Activated CD8-positive, alpha-beta memory T cell treated with anti-CD3 and anti-CD28 coated beads for 36 hours (primary cell): ENCODE results near the gene KCNMA1. TPM values are rescaled to one million over a fixed set of nuclear protein-coding genes. Genes with fewer than 3 reads are reported as not detected.

Source experiments
- CTCF ChIA-PET: fragments of 350-600 bp; sonication (Branson Sonifier 250); formaldehyde crosslinking; loops from one replicate; lab custom pipeline; 2021; ENCODE audit warnings: antibody characterized with exemption; lab: Charles Lee
- POLR2A ChIA-PET: fragments of 350-600 bp; sonication (Branson Sonifier 250); formaldehyde crosslinking; loops from one replicate; lab custom pipeline; 2021; ENCODE audit warnings: antibody characterized with exemption; lab: Charles Lee
- total RNA-seq, 2 experiments: library from RNA; stranded (reverse); gene quantifications; one replicate each; pipeline ENCODE4 v1.2.3, GENCODE V29; 2021

The KCNMA1 gene
- total RNA-seq, 2 experiments from 2014 or later = not detected

DNA sequence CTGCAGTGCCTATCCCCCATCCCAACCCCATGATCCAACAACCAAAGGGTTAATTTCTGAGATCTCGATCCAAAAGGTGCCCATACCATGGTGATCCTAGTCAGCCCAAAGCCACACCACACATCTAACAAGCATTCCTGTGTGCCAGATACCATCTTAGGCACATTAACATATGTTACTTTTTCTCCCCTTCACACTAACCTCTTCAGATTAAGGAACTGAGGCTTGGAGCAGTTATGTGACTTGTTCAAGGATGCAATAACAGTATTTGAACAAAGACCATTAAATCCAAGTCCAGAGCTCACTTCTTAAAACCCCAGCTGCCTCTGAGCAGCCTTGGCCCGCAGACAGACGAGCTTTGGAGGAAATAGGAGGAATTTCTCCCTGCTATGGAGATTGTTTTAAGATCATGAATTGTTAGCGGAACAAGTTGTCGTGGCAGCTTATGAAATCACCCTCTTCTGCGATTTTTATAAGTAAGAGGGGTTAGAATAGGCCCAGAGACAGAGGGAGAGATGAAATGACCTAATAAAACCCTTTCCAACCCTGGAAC lies 327.2 kb downstream of the KCNMA1 start:
- POLR2A ChIA-PET = no interaction called here
- CTCF ChIA-PET = no interaction called here

DNA sequence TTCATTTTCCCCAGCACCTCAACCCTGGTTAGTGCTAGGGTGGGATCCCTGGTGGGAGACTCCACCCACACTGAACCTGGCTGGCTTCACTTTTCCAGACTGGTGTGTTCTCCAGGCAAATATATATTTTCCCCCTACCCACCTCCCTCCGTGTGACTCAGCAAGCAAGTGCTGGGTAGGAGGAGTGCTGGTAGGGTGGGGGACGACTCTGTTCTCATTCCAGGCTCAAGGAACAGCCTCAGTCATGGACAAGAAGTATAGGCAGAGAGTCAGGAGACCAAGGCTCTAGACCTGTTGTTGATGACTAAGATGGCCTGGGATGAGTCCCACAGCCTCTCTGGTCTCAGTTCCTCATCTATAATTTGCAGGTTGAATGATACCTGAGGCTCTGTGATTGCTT lies 328.1 kb downstream of the KCNMA1 start:
- ChIA-PET CTCF (no interaction called here), POLR2A (no interaction called here)

DNA sequence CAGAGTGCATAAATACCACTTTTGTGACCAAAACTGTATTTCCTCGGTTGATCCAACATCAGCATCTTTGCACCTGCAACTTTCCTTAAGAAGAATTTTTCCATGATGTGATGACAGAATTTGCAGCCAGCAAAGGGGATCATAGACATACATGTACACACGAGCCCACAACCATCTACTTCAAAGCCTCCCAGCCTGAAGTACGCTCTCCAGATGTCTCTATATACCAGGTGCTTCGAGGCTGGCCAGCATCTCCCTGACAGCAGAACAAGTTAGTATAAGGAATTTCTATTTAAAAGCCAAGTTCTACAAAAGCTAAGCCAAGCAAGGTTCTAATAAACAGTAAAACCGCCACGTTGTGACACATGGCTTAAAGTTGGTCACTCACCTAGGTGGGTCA lies 328.5 kb downstream of the KCNMA1 start:
- POLR2A ChIA-PET = no interaction called here
- CTCF ChIA-PET = no interaction called here

- ChIA-PET POLR2A (no interaction called here), CTCF (no interaction called here)
Measured at GRCh38 chr10:77308084-77308732, 329.4 kb downstream of the KCNMA1 start.

GRCh38 chr10:77306666-77307065 lies 330.9 kb downstream of the KCNMA1 start:
- CTCF ChIA-PET = no interaction called here
- POLR2A ChIA-PET = no interaction called here

DNA sequence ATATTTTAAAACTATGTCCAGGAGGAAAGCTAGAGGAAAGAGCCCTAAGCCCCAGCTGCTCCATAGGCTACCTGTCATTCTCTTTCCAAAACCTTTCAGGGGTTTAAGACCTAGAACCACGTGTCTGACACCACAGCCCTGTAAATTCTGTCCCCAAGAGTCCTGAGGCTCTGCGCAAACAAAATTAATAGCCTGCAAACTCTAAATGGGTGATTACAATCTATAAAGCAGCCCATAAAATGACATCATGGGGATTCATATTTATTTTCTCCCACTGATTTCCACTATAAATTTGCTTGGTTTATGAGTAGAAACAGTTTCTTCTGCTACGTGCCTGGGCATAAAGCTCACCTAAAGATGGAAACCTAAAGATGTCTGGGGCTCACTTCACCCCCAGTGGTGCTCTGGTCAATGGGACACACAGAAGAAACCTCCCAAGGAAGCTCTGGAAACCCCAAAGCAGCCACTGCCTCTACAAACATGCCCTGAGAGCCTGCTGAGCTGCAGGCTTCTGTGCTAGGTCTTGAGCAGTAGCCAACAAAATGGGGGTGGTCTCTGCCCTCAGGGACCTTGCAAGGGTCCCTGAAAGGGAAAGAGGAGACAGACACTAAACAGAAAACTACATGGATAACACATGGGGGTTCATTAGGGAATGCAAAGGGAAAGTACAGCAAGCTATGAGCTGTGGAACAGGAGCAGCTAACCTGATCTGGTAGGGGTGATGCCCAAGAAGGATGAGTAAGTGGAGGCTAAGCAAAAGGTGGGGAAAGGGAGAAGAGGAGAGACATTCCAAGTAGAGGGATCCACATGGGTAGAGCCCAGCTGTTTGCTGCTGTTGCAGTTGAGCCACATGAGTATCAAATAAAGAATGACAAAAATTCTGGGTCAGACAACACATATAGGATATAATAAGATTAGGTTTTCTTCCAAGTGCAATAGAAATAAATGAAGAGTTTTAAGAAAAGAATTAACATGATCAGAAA lies 331.7 kb downstream of the KCNMA1 start:
- POLR2A ChIA-PET = no interaction called here

GRCh38 chr10:77304192-77304591 lies 333.4 kb downstream of the KCNMA1 start:
- CTCF ChIA-PET = no interaction called here
- POLR2A ChIA-PET = no interaction called here

More for the DNA sequence above, 331.7 kb downstream of the KCNMA1 start:
- CTCF ChIA-PET = no interaction called here

- POLR2A ChIA-PET = no interaction called here
- CTCF ChIA-PET = no interaction called here
Measured at GRCh38 chr10:77301305-77301730, 336.3 kb downstream of the KCNMA1 start.

GRCh38 chr10:77300682-77301302 lies 336.8 kb downstream of the KCNMA1 start:
- CTCF ChIA-PET = no interaction called here
- POLR2A ChIA-PET = no interaction called here

DNA sequence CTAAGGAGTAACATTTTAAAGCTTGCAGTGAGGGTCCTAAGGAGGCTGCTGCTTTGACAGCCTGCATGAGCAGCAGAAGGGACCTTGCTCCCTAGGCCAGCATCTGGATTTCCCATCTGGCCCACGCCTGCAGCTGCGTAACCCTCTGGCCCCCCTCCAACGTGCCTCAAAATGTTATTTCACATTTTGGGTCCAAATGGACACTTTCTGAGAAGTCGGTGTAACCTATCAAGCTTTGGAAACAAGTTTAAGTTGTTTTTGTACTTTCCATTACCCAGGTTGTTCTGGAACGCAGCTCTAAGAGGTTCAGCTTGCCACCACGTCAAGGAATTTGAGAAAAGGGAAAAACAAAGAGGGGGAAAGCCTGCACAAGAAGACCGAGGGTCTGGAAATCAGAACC lies 338.3 kb downstream of the KCNMA1 start:
- CTCF ChIA-PET = no interaction called here
- POLR2A ChIA-PET = no interaction called here

DNA sequence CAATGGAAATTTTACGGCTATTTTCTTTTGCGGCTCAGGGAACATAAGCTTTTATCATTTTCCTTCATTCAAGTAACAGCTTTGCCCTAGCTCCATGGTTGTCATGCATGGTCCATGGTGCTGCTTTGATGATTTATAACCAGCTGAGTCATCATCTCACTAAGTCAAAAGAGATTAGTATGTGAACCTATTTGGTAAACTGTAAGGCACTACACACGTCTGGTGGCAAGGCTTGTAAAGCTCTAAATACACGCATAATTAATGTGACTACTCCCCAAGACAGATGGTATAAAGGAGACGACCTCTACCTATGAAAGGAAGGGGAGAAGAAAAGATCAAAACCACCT lies 340.2 kb downstream of the KCNMA1 start:
- CTCF ChIA-PET = no interaction called here
- POLR2A ChIA-PET = no interaction called here

- ChIA-PET POLR2A (no interaction called here), CTCF (no interaction called here)
Measured at GRCh38 chr10:77296534-77297392, 340.8 kb downstream of the KCNMA1 start.

- ChIA-PET CTCF (no interaction called here), POLR2A (no interaction called here)
Measured at GRCh38 chr10:77293773-77294172, 343.8 kb downstream of the KCNMA1 start.

DNA sequence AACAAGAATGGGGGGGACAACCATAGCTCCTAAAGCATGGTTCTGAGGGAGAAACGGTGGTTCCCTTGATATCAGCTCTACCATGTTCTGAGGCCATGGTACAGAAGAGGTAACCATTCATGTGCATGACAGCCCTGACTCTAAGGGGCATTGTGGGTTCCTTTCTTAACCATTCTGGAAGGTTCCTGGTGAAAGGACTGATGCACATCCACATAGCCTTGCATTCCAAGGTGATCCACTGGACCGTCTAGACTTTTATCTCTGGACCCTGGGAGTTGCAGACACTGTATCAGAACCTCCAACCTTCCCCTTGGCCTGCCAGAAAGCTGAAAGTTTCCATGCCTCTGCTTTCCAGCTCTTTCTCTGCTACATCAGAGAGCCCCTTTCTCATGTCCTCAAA lies 344.3 kb downstream of the KCNMA1 start:
- CTCF ChIA-PET = no interaction called here
- POLR2A ChIA-PET = no interaction called here

DNA sequence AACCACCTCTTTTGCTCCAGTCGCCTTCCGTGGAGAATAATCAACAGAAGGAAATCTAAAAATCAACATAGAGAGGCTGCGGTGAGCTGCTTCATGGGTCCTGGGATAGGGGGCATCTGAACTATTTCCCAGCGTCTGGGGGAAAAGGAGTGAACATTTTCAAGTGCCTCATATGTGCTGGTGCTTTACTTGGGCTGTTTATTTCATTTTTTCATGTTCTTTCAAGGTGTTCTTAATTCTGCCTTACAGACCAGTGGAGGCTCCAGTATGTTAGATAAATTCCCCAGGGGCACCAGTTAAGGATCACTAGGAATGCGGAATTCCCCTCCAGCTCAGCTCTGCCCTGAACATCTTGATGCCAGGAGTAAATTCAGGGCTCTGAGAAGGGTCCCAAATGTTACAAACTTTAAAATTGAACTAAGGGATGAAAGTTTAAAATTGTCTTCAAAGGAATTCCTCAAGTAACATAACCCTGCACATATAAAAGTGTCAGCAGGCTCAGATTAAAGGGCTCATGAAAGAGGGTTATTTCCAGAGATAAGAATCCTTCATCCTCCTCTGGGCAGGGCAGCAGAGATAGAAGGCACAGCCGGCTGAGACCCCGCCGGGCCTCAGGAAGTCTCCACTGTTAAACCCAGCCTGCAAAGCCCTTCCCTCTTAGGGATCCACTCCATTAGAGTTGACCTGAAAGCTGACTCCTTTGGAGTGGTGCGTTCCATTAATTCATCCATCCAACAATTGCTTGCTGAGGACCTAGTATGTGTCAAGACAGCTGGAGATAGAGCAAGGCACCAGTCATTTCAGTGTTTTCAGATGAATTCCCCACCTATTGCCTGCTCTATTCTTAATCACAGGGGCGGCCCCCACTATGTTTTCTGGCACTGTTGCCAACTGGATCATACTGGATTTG lies 345.8 kb downstream of the KCNMA1 start:
- ChIA-PET POLR2A (no interaction called here), CTCF (no interaction called here)

GRCh38 chr10:77290528-77291155 lies 347.0 kb downstream of the KCNMA1 start:
- CTCF ChIA-PET = no interaction called here
- POLR2A ChIA-PET = no interaction called here

GRCh38 chr10:77289790-77290189 lies 347.8 kb downstream of the KCNMA1 start:
- ChIA-PET CTCF (no interaction called here), POLR2A (no interaction called here)

GRCh38 chr10:77289027-77289501 lies 348.5 kb downstream of the KCNMA1 start:
- ChIA-PET POLR2A (no interaction called here), CTCF (no interaction called here)
